Smooth muscle cell (in vitro differentiated cells): ENCODE measurements around the gene NCOA5. TPM values are rescaled to one million over a fixed set of nuclear protein-coding genes. Genes with fewer than 3 reads are reported as not detected.
A peak's percentile ranks its signal among the peaks of the same experiment; 100 is the strongest.

Experiments
- DNase-seq: peaks from one replicate; lab custom pipeline; 2025; ENCODE audit not compliant: unreplicated experiment; lab: John Stamatoyannopoulos, UW
- H2AFZ ChIP-seq: fragments of 200-600 bp; sonication (generic); 2 replicates; pipeline ENCODE4 v1.6.0; 2016; ENCODE audit warnings: antibody characterized with exemption, low read depth, mild to moderate bottlenecking
- H3F3A ChIP-seq: fragments of 200-600 bp; sonication (generic); 2 replicates; pipeline ENCODE4 v1.6.0; 2017; ENCODE audit warnings: antibody characterized with exemption, low read depth
- H3K27ac ChIP-seq: fragments of 200-600 bp; sonication (generic); 2 replicates; pipeline ENCODE4 v1.5.1; 2016; ENCODE audit warnings: low read depth, mild to moderate bottlenecking
- H3K27me3 ChIP-seq: fragments of 200-600 bp; sonication (generic); 2 replicates; pipeline ENCODE4 v1.6.1; 2016; ENCODE audit warnings: low read depth, mild to moderate bottlenecking
- H3K36me3 ChIP-seq: fragments of 200-600 bp; sonication (generic); 2 replicates; pipeline ENCODE4 v1.5.1; 2016; ENCODE audit warnings: low read depth
- H3K4me1 ChIP-seq: fragments of 200-600 bp; sonication (generic); 2 replicates; pipeline ENCODE4 v1.5.1; 2016; ENCODE audit warnings: low read depth
- H3K4me2 ChIP-seq: fragments of 200-600 bp; sonication (generic); 2 replicates; pipeline ENCODE4 v1.6.0; 2016; ENCODE audit warnings: mild to moderate bottlenecking
- H3K4me3 ChIP-seq: fragments of 200-600 bp; sonication (generic); 2 replicates; pipeline ENCODE4 v1.5.1; 2016; ENCODE audit warnings: mild to moderate bottlenecking
- H3K79me2 ChIP-seq: fragments of 200-600 bp; sonication (generic); 2 replicates; pipeline ENCODE4 v1.6.0; 2016; ENCODE audit warnings: low read depth, mild to moderate bottlenecking
- H3K9ac ChIP-seq: fragments of 200-600 bp; sonication (generic); 2 replicates; pipeline ENCODE4 v1.6.0; 2016; ENCODE audit warnings: low read depth
- H3K9me3 ChIP-seq: fragments of 200-600 bp; sonication (generic); replicated peaks from 2 replicates; pipeline ENCODE4 v1.5.1; 2016; ENCODE audit warnings: low read depth
- H4K20me1 ChIP-seq: fragments of 200-600 bp; sonication (generic); 2 replicates; pipeline ENCODE4 v1.6.0; 2016; ENCODE audit warnings: low read depth
- CTCF ChIP-seq: fragments of 200-600 bp; sonication (generic); IDR thresholded peaks from 2 replicates; pipeline ENCODE4 v1.5.1; 2017; ENCODE audit warnings: borderline replicate concordance, mild to moderate bottlenecking, antibody characterized with exemption; ENCODE audit not compliant: insufficient read depth, poor library complexity, severe bottlenecking
- WGBS: methylation state at CpG from one replicate; pipeline ENCODE4 v1.1.7; 2016; ENCODE audit warnings: low lambda C conversion rate; 5-methylcytosine and 5-hydroxymethylcytosine counted together
- polyA plus RNA-seq: library from polyadenylated mRNA; unstranded; fragments of >200 nt; fragmentation: Nextera tagmentation; extraction: Ambion mirVana; gene quantifications from 2 replicates; pipeline ENCODE4 v1.2.1, GENCODE V29; 2016
- total RNA-seq: library from RNA; depleted of rRNA; stranded (reverse); fragments of >200 nt; gene quantifications from 2 replicates; pipeline ENCODE4 v1.2.3, GENCODE V29; 2014

Gene NCOA5
- total and polyA plus RNA-seq, 2 experiments from 2014 or later: 8.3 to 11.4 TPM

DNA sequence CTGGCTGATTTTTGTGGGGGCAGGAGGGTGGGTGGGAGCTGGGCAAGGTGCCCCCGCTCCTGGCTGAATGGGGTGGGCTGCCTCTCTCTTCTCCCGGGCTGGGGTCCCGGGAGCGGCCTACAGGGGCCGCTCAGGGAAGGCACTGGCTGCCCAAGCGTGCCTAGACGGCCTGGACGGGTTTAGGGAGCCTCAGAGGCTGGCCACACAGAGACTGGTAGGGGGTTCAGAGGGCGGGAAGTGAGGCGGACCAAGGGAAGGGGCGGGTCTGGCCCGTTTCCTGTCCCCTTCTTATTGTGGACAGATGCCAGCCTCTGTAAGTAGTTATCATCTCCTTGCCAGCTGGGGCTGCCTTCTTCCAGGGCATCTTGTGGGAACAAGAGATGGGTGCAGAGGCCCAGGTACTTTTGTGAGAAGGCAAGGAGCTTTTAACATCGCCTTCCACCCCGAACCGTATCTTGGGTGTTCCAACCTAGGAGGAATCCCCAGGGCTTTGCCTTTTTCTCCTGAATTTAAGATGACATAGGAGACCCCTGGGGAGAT, 28.8 kb upstream of the NCOA5 start:
- no peaks in the 10 kb centered on the region for H3K36me3 ChIP-seq
- peak overlapping the region; percentile 53 for H3K4me3 ChIP-seq
- no peak for TF ChIP-seq CTCF
- no peak for DNase-seq
- H3K9me3 ChIP-seq: no peaks in the 10 kb centered on the region
- peaks cover 6% of the 10 kb centered on the region for H4K20me1 ChIP-seq
- no peaks in the 10 kb centered on the region for H3K27me3 ChIP-seq
- peak overlapping the region; percentile 95 for H2AFZ ChIP-seq
- no peak overlapping the region for H3K27ac ChIP-seq
- peak overlapping the region; percentile 90 for H3K4me2 ChIP-seq
- H3K79me2 ChIP-seq: no peaks in the 10 kb centered on the region
- H3K9ac ChIP-seq: no peak overlapping the region
- 41% methylated on average over 10 of the region's 15 CpGs for WGBS
- H3F3A ChIP-seq: peaks cover 5% of the 10 kb centered on the region
- H3K4me1 ChIP-seq: no peaks in the 10 kb centered on the region

GRCh38 chr20:46117704-46118467, 28.1 kb upstream of the NCOA5 start, which contains the start of gene CD40:
CD40 (plus strand) TSS chr20:46118314; CDS start chr20:46118344, 30 bp downstream.
- no peaks in the 10 kb centered on the region for H3K79me2 ChIP-seq
- H3K36me3 ChIP-seq: no peaks in the 10 kb centered on the region
- no peaks in the 10 kb centered on the region for H3K9me3 ChIP-seq
- peaks cover 5% of the 10 kb centered on the region for H3F3A ChIP-seq
- H3K4me3 ChIP-seq: peak within 1 kb of the TSS; percentile 53
- no peak within 1 kb of the TSS for H3K9ac ChIP-seq
- H3K27ac ChIP-seq: no peak within 1 kb of the TSS
- H4K20me1 ChIP-seq: peaks cover 6% of the 10 kb centered on the region
- no peaks in the 10 kb centered on the region for H3K4me1 ChIP-seq
- peaks cover under 1% of the 10 kb centered on the region for H3K27me3 ChIP-seq
- TF ChIP-seq CTCF: no peak
- DNase-seq: peak; percentile 51
- 5% methylated on average over 37 of the region's 40 CpGs for WGBS
- H3K4me2 ChIP-seq: peak within 1 kb of the TSS; percentile 90
- H2AFZ ChIP-seq: peak within 1 kb of the TSS; percentile 95

DNA sequence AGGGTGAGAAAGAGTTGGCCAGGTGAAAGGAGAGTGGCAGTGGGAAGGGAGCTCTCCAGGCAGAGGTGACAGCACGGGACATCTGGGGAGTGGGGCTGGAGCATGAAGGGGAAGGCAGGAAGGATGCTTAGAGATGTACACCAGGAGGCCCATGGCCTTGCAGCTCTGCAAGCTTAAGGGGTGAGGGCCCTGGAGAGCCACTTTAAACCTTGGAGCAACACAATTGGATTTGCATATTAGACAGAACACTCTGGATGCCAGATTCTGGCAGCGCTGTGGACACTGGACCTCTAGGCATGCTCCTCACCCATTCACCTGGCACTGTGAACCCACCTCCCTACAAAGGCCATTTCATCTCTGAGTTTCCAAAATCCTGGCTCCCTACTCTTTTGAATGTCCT, 24.7 kb upstream of the NCOA5 start:
- Histone ChIP-seq H3K9me3 (no peaks in the 10 kb centered on the region), H3K79me2 (no peaks in the 10 kb centered on the region), H3K27me3 (peaks cover 31% of the 10 kb centered on the region), H3K4me3 (no peak overlapping the region), H3K9ac (no peak overlapping the region), H3K27ac (no peak overlapping the region), H4K20me1 (no peaks in the 10 kb centered on the region), H3K36me3 (no peaks in the 10 kb centered on the region), H2AFZ (no peak overlapping the region), H3F3A (no peaks in the 10 kb centered on the region), H3K4me2 (no peak overlapping the region), H3K4me1 (peaks cover 4% of the 10 kb centered on the region)
- DNase-seq: no peak
- 86% methylated on average over 2 of the region's 2 CpGs for WGBS
- no peak for TF ChIP-seq CTCF

- H3K79me2 ChIP-seq: no peaks in the 10 kb centered on the region
- H3K9ac ChIP-seq: no peak overlapping the region
- no peak overlapping the region for H3K4me2 ChIP-seq
- H3K9me3 ChIP-seq: no peaks in the 10 kb centered on the region
- DNase-seq: no peak
- no peak overlapping the region for H2AFZ ChIP-seq
- no peaks in the 10 kb centered on the region for H3F3A ChIP-seq
- no peaks in the 10 kb centered on the region for H4K20me1 ChIP-seq
- peaks cover 4% of the 10 kb centered on the region for H3K4me1 ChIP-seq
- TF ChIP-seq CTCF: no peak
- 86% methylated on average over 3 of the region's 3 CpGs for WGBS
- no peak overlapping the region for H3K4me3 ChIP-seq
- peaks cover 44% of the 10 kb centered on the region for H3K27me3 ChIP-seq
- H3K27ac ChIP-seq: no peak overlapping the region
- no peaks in the 10 kb centered on the region for H3K36me3 ChIP-seq
These were observed 23.3 kb upstream of the NCOA5 start for GRCh38 chr20:46113113-46113470.
